ENCODE results near the gene PEX16.

DNA sequence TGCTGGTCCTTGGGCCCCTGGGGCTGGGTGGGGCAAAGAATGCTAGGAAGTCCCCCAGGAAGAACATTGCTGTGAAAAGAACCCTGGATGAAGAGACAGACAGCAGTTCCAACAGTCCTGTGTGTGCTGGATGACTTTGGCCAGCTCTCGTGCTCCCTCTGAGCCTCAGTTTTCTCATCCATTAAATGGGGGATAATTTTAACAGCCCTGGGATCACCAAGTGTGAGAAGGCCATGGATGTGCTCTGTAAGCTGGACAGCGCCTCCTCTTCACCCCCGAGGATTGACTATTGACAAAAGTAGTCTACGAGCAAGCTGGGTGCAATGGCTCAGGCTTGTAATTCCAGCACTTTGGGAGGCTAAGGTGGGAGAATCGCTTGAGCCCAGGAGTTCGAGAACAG, 7.2 kb upstream of the PEX16 start:
- TF ChIP-seq, protein P1, sequence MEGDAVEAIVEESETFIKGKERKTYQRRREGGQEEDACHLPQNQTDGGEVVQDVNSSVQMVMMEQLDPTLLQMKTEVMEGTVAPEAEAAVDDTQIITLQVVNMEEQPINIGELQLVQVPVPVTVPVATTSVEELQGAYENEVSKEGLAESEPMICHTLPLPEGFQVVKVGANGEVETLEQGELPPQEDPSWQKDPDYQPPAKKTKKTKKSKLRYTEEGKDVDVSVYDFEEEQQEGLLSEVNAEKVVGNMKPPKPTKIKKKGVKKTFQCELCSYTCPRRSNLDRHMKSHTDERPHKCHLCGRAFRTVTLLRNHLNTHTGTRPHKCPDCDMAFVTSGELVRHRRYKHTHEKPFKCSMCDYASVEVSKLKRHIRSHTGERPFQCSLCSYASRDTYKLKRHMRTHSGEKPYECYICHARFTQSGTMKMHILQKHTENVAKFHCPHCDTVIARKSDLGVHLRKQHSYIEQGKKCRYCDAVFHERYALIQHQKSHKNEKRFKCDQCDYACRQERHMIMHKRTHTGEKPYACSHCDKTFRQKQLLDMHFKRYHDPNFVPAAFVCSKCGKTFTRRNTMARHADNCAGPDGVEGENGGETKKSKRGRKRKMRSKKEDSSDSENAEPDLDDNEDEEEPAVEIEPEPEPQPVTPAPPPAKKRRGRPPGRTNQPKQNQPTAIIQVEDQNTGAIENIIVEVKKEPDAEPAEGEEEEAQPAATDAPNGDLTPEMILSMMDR (IDR thresholded peaks at IDR 0.05), result no peak
- no peak for TF ChIP-seq POLR2A (IDR thresholded peaks at IDR 0.05)

Data from esophagus squamous epithelium (tissue), 4 donors.